Activated CD8-positive, alpha-beta T cell treated with anti-CD3 and anti-CD28 coated beads for 36 hours (primary cell): ENCODE results near the gene CDC6. TPM values are rescaled to one million over a fixed set of nuclear protein-coding genes. Genes with fewer than 3 reads are reported as not detected.

Experiments used
- ATAC-seq: fragments of 200-7000 bp; cut with Tn5 transposase; one replicate; pipeline ENCODE4 v1.10.0; 2021; ENCODE audit warnings: mild to moderate bottlenecking, moderate library complexity
- CTCF ChIA-PET: fragments of 350-600 bp; sonication (Branson Sonifier 250); formaldehyde crosslinking; loops from one replicate; lab custom pipeline; 2021; ENCODE audit warnings: antibody characterized with exemption; lab: Charles Lee
- POLR2A ChIA-PET: fragments of 350-600 bp; sonication (Branson Sonifier 250); formaldehyde crosslinking; loops from one replicate; lab custom pipeline; 2021; ENCODE audit warnings: antibody characterized with exemption; lab: Charles Lee
- DNase-seq: peaks from one replicate; pipeline ENCODE4 v3.0.0-alpha.2; 2020
- H3K27ac Mint-ChIP-seq: one replicate; pipeline ENCODE4 v1.8.0; 2021; ENCODE audit warnings: mild to moderate bottlenecking, mixed read lengths
- H3K27me3 Mint-ChIP-seq: one replicate; pipeline ENCODE4 v1.8.0; 2021; ENCODE audit warnings: mixed read lengths
- H3K36me3 Mint-ChIP-seq: one replicate; pipeline ENCODE4 v1.8.0; 2021; ENCODE audit warnings: low read depth, mixed read lengths
- H3K4me1 Mint-ChIP-seq: one replicate; pipeline ENCODE4 v1.8.0; 2021; ENCODE audit warnings: low read depth, mixed read lengths
- H3K4me3 Mint-ChIP-seq: one replicate; pipeline ENCODE4 v1.8.0; 2021; ENCODE audit warnings: mild to moderate bottlenecking, moderate library complexity, mixed read lengths
- H3K9me3 Mint-ChIP-seq: one replicate; pipeline ENCODE4 v1.8.0; 2021; ENCODE audit warnings: mixed read lengths
- CTCF ChIP-seq: fragments of 200-600 bp; IDR thresholded peaks from one replicate; pipeline ENCODE4 v1.8.0; 2022; ENCODE audit warnings: antibody characterized with exemption, mild to moderate bottlenecking
- intact Hi-C: fragments of 100-400 bp; cut with micrococcal nuclease; formaldehyde crosslinking; loops from one replicate; pipeline ENCODE4 v1.10.0; 2022
- total RNA-seq, 2 experiments: library from RNA; stranded (reverse); gene quantifications; one replicate each; pipeline ENCODE4 v1.2.3, GENCODE V29; 2021

CDC6 gene
- total RNA-seq, 2 experiments from 2014 or later, result 110 to 118 TPM

- Mint-ChIP-seq H3K4me3 (no peak overlapping the region), H3K27ac (peak overlapping the region; percentile 61), H3K4me1 (peaks cover 71% of the 10 kb centered on the region), H3K9me3 (no peaks in the 10 kb centered on the region), H3K36me3 (peaks cover 28% of the 10 kb centered on the region), H3K27me3 (no peaks in the 10 kb centered on the region)
- ChIA-PET CTCF (interaction anchor here (1.4 to 26.3 kb wide), 3 partner anchors 11 to 145 kb away, joined by 3 to 780 read pairs (median 6); partner anchors contain the start of genes CDC6 and RARA), POLR2A (interaction anchor here (0.6 to 1.6 kb wide), 7 partner anchors 17 to 213 kb away, joined by 3 to 4 read pairs (median 3); partner anchors contain the start of genes GJD3 and TOP2A)
- intact Hi-C loops, result no loop called here
- DNase-seq (no peak), ATAC-seq (no peak)
- no peak for TF ChIP-seq CTCF
Measured at GRCh38 chr17:40347319-40348135, 59.8 kb downstream of the CDC6 start.

GRCh38 chr17:40348136-40348504, 60.4 kb downstream of the CDC6 start:
- peaks cover 71% of the 10 kb centered on the region for H3K4me1 Mint-ChIP-seq
- ATAC-seq, result no peak

DNA sequence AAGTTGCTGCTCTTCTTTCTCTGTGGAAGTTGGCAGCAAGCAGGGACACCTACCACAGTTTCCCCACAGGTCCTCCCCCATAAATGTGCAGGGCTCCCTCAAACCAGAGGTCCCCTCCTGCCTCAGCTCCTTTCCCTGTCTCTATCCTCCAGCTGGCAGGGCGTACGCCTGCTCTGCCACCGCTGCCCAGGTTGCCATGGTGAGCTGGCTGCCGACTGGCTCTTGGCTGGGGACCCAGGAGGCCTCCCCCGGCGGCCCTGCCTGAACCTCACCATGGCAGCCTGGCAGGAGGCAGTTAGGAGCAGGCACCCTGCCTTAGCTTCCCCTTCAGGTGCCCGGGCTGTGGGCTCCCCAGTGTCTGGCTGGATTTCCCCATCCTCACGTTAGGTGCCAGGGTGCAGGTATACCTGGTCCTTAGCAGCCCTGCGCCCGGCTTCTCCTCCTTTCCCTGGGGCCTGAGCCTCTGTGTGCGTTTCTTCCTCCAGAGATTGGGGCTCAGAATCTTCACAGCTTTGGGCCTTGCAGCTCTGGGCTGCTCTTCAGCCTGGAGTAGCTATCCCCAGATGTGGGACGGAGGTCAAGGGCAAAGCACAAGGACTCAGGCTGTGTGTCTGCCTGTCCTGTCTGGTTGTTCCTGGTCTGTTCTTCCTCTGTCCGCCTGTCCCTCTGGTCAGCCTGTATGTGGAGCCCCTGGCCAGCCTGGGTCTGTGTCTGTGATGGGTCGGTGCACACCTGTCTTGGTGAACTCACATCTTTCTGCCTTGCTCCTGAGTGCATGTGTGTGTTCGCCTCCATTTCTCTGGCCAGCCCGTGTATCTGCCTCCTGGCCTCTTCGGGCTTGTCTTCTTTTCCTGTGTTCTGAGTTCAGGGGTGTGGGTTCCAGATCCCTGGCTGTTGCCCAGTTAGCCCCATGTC, 61.1 kb downstream of the CDC6 start:
- Mint-ChIP-seq H3K27me3 (no peaks in the 10 kb centered on the region), H3K4me1 (peaks cover 65% of the 10 kb centered on the region), H3K27ac (peak overlapping the region; percentile 12), H3K9me3 (no peaks in the 10 kb centered on the region), H3K36me3 (peaks cover 23% of the 10 kb centered on the region), H3K4me3 (no peak overlapping the region)
- CTCF ChIA-PET, result interaction anchor here (1.1 to 26.3 kb wide), 3 partner anchors 9 to 40 kb away, joined by 3 to 780 read pairs (median 6); partner anchors contain the start of genes CDC6 and RARA
- intact Hi-C loops, result no loop called here
- no peak for DNase-seq
- ATAC-seq, result no peak
- POLR2A ChIA-PET, result interaction anchor here (0.7 to 0.9 kb wide), 2 partner anchors 42 to 47 kb away, joined by 3 to 4 read pairs; no protein-coding TSS in a partner anchor
- TF ChIP-seq CTCF, result no peak

More at GRCh38 chr17:40348136-40348504, 60.4 kb downstream of the CDC6 start:
- Mint-ChIP-seq H3K27ac (peak overlapping the region; percentile 61), H3K9me3 (no peaks in the 10 kb centered on the region), H3K27me3 (no peaks in the 10 kb centered on the region), H3K4me3 (no peak overlapping the region), H3K36me3 (peaks cover 27% of the 10 kb centered on the region)
- no peak for DNase-seq
- POLR2A ChIA-PET, result interaction anchor here (0.9 to 1.6 kb wide), 3 partner anchors 41 to 212 kb away, joined by 3 to 4 read pairs (median 4); no protein-coding TSS in a partner anchor
- CTCF ChIA-PET, result interaction anchor here (1.1 to 26.3 kb wide), 4 partner anchors 10 to 146 kb away, joined by 3 to 780 read pairs (median 4); partner anchors contain the start of genes CDC6 and RARA
- intact Hi-C loops, result no loop called here
- TF ChIP-seq CTCF, result no peak

- Mint-ChIP-seq H3K27ac (no peak overlapping the region), H3K27me3 (no peaks in the 10 kb centered on the region), H3K4me1 (peaks cover 61% of the 10 kb centered on the region), H3K4me3 (no peak overlapping the region), H3K9me3 (no peaks in the 10 kb centered on the region), H3K36me3 (peaks cover 25% of the 10 kb centered on the region)
- CTCF ChIA-PET, result interaction anchor here (2.1 to 26.3 kb wide), 2 partner anchors 9 to 41 kb away, joined by 6 to 780 read pairs; partner anchors contain the start of genes CDC6 and RARA
- no peak for TF ChIP-seq CTCF
- intact Hi-C loops, result no loop called here
- DNase-seq, result no peak
- no peak for ATAC-seq
- POLR2A ChIA-PET, result interaction anchor here (0.7 kb wide), 1 partner anchor 47 kb away, joined by 3 read pairs; no protein-coding TSS in a partner anchor
Measured at GRCh38 chr17:40349477-40349894, 61.8 kb downstream of the CDC6 start.
